GM19438 (cell line): ENCODE measurements around the gene SKAP1.

Experiments
- ATAC-seq: cut with Tn5 transposase; IDR thresholded peaks from one replicate; pipeline ENCODE4 v1.9.1; 2021; ENCODE audit warnings: low read depth; ENCODE audit not compliant: unreplicated experiment

Gene SKAP1

GRCh38 chr17:48159232-48159631 is 270.8 kb downstream of the SKAP1 start:
- no peak for ATAC-seq

- no peak for ATAC-seq
These were observed 274.0 kb downstream of the SKAP1 start for GRCh38 chr17:48155889-48156611.

- ATAC-seq = no peak
These were observed 276.2 kb downstream of the SKAP1 start for GRCh38 chr17:48153691-48154358.

- ATAC-seq = no peak
These were observed 277.7 kb downstream of the SKAP1 start for GRCh38 chr17:48152289-48152688.

- ATAC-seq = no peak
These were observed 278.8 kb downstream of the SKAP1 start for GRCh38 chr17:48151220-48151619.

- ATAC-seq = no peak
These were observed 279.4 kb downstream of the SKAP1 start for GRCh38 chr17:48150597-48151001.

- no peak for ATAC-seq
These were observed 280.1 kb downstream of the SKAP1 start for GRCh38 chr17:48149787-48150463.

- ATAC-seq = no peak
These were observed 280.9 kb downstream of the SKAP1 start for GRCh38 chr17:48148854-48149786.

GRCh38 chr17:48148029-48148770 is 281.8 kb downstream of the SKAP1 start:
- ATAC-seq = no peak

GRCh38 chr17:48144976-48145798 is 284.8 kb downstream of the SKAP1 start:
- ATAC-seq = no peak

- no peak for ATAC-seq
These were observed 285.8 kb downstream of the SKAP1 start for GRCh38 chr17:48144231-48144630.

- ATAC-seq = no peak
These were observed 286.4 kb downstream of the SKAP1 start for GRCh38 chr17:48143629-48144028.

GRCh38 chr17:48139944-48140343 is 290.1 kb downstream of the SKAP1 start:
- ATAC-seq = no peak

GRCh38 chr17:48137656-48138055 is 292.4 kb downstream of the SKAP1 start:
- no peak for ATAC-seq

- no peak for ATAC-seq
These were observed 295.0 kb downstream of the SKAP1 start for GRCh38 chr17:48134912-48135480.

- no peak for ATAC-seq
These were observed 297.6 kb downstream of the SKAP1 start for GRCh38 chr17:48132385-48132784.

GRCh38 chr17:48131216-48131824 is 298.7 kb downstream of the SKAP1 start:
- no peak for ATAC-seq

GRCh38 chr17:48129981-48130380 is 300.0 kb downstream of the SKAP1 start:
- ATAC-seq = no peak
